Keratinocyte (primary cell): Measurements from ENCODE around the gene RANBP2. TPM values are rescaled to one million over a fixed set of nuclear protein-coding genes. Genes with fewer than 3 reads are reported as not detected.
"Not testable (repeated sequence)": the region's sequence is repeated elsewhere in the genome, so short reads cannot be mapped to it uniquely, and the experiment has no call there.

Source experiments
- DNase-seq: peaks from one replicate; pipeline ENCODE4 v3.0.0-alpha.2; 2011; ENCODE audit warnings: low read depth, missing footprints, low spot score
- FAIRE-seq: peaks from 2 replicates; lab custom pipeline; 2011; peaks lifted over from hg19 to GRCh38; lab: Jason Lieb, UNC
- H2AFZ ChIP-seq: 2 replicates; pipeline ENCODE4 v1.6.0; 2012; ENCODE audit warnings: low read length, control low read depth, inconsistent platforms; ENCODE audit not compliant: control insufficient read depth
- H3K27ac ChIP-seq: 2 replicates; pipeline ENCODE4 v1.5.1; 2011; ENCODE audit warnings: low read length; ENCODE audit not compliant: control insufficient read depth, insufficient read depth
- H3K27me3 ChIP-seq: 3 replicates; pipeline ENCODE4 v1.6.0; 2011; ENCODE audit warnings: low read length; ENCODE audit not compliant: control insufficient read depth, insufficient read depth; ENCODE audit errors: extremely low read depth
- H3K36me3 ChIP-seq, 2 experiments: 2 replicates in 1 of 2; 3 replicates in 1 of 2; pipeline ENCODE4 v1.5.1; 2011; ENCODE audit warnings: low read length in 2 of 2, mild to moderate bottlenecking in 1 of 2; ENCODE audit not compliant: control insufficient read depth in 2 of 2, insufficient read depth in 2 of 2; ENCODE audit errors: extremely low read depth in 1 of 2
- H3K4me1 ChIP-seq: 3 replicates; pipeline ENCODE4 v1.5.1; 2011; ENCODE audit warnings: low read length; ENCODE audit not compliant: control insufficient read depth, insufficient read depth; ENCODE audit errors: extremely low read depth
- H3K4me2 ChIP-seq: 3 replicates; pipeline ENCODE4 v1.6.0; 2011; ENCODE audit warnings: low read depth, low read length; ENCODE audit not compliant: control insufficient read depth, insufficient read depth; ENCODE audit errors: extremely low read depth
- H3K4me3 ChIP-seq, 3 experiments: fragments of 200-600 bp in 1 of 3; sonication (generic) in 1 of 3; 2 replicates in 2 of 3; 3 replicates in 1 of 3; pipeline ENCODE4 v1.5.1; 2011 to 2016; ENCODE audit warnings: low read length in 3 of 3, mild to moderate bottlenecking in 3 of 3, control low read depth in 2 of 3, inconsistent platforms in 1 of 3, low read depth in 1 of 3, mixed read lengths in 1 of 3, mixed run types in 1 of 3, moderate library complexity in 1 of 3; ENCODE audit not compliant: control insufficient read depth in 2 of 3, insufficient read depth in 2 of 3; ENCODE audit errors: extremely low read depth in 1 of 3
- H3K79me2 ChIP-seq: 2 replicates; pipeline ENCODE4 v1.6.0; 2012; ENCODE audit warnings: low read length; ENCODE audit not compliant: control insufficient read depth, insufficient read depth
- H3K9ac ChIP-seq: 3 replicates; pipeline ENCODE4 v1.6.0; 2011; ENCODE audit warnings: low read length; ENCODE audit not compliant: control insufficient read depth, insufficient read depth; ENCODE audit errors: extremely low read depth
- H3K9me1 ChIP-seq: 3 replicates; pipeline ENCODE4 v1.6.0; 2011; ENCODE audit warnings: low read length; ENCODE audit not compliant: control insufficient read depth, insufficient read depth; ENCODE audit errors: extremely low read depth
- H3K9me3 ChIP-seq: 2 replicates; pipeline ENCODE4 v1.5.1; 2012; ENCODE audit warnings: low read depth, low read length; ENCODE audit not compliant: control insufficient read depth
- H4K20me1 ChIP-seq: 3 replicates; pipeline ENCODE4 v1.6.0; 2011; ENCODE audit warnings: low read length; ENCODE audit not compliant: control insufficient read depth, insufficient read depth; ENCODE audit errors: extremely low read depth
- EZH2 ChIP-seq: IDR thresholded peaks from one replicate; pipeline ENCODE4 v1.6.1; 2012; ENCODE audit warnings: inconsistent platforms, mild to moderate bottlenecking, low read length, moderate library complexity
- dilution Hi-C: fragments of 300-500 bp; cut with MboI; formaldehyde crosslinking; loops from one replicate; pipeline ENCODE4 v1.7.0; 2020; ENCODE audit warnings: low sequenced_read_pairs; ENCODE audit not compliant: extremely low pct_ligation_motif_present
- polyA minus RNA-seq, 3 experiments: library from RNA; depleted of rRNA, polyadenylated mRNA; stranded (reverse); fragments of >200 nt; gene quantifications; 1 replicate in 1 of 3; 2 replicates in 1 of 3; 3 replicates in 1 of 3; pipeline ENCODE4 v1.2.3, GENCODE V29; 2011
- polyA plus RNA-seq, 5 experiments: library from polyadenylated mRNA; depleted of rRNA in 3 of 5; stranded (reverse) in 3 of 5; stranded (forward) in 1 of 5; unstranded in 1 of 5; fragments of >200 nt; gene quantifications; 1 replicate in 1 of 5; 2 replicates in 3 of 5; 3 replicates in 1 of 5; pipeline versions ENCODE4 v1.2.1 to v1.2.3, GENCODE V29; 2011 to 2012; ENCODE audit warnings: missing spikeins in 2 of 5, low read depth in 1 of 5, low replicate concordance in 1 of 5
- TF ChIP-seq, protein P1 (sequence below), 3 experiments: IDR thresholded peaks in 1 of 3; conservative IDR thresholded peaks in 1 of 3; optimal IDR thresholded peaks in 1 of 3; 2 replicates in 2 of 3; 3 replicates in 1 of 3; pipeline versions ENCODE3 to v1.5.1; 2011; ENCODE audit warnings: low read length in 3 of 3, mild to moderate bottlenecking in 3 of 3, moderate library complexity in 2 of 3, control low read depth in 1 of 3, inconsistent platforms in 1 of 3; ENCODE audit not compliant: insufficient read depth in 2 of 3; ENCODE audit errors: extremely low read depth in 1 of 3

The RANBP2 gene
- 15.8 to 27.4 TPM (median 18.4 TPM) in 3 replicates for polyA plus RNA-seq
- 41.1 TPM for polyA plus RNA-seq (2011; ENCODE audit: low read depth)
- 6.6 and 13.2 TPM in 2 replicates for polyA plus RNA-seq (2011; cell fraction: cytosol; rRNA removed)
- 34.1 and 53.2 TPM in 2 replicates for polyA plus RNA-seq (2011; cell fraction: nucleus; rRNA removed)
- polyA plus RNA-seq (2012; ENCODE audit: low replicate concordance), result 20.7 and 30.1 TPM in 2 replicates
- 8.7 to 77.0 TPM (median 34.4 TPM) in 3 replicates for polyA minus RNA-seq
- polyA minus RNA-seq (2011; cell fraction: cytosol; rRNA and poly(A)+ RNA removed), result 19.6 TPM
- polyA minus RNA-seq (2011; cell fraction: nucleus; rRNA and poly(A)+ RNA removed), result 67.2 and 137 TPM in 2 replicates

DNA sequence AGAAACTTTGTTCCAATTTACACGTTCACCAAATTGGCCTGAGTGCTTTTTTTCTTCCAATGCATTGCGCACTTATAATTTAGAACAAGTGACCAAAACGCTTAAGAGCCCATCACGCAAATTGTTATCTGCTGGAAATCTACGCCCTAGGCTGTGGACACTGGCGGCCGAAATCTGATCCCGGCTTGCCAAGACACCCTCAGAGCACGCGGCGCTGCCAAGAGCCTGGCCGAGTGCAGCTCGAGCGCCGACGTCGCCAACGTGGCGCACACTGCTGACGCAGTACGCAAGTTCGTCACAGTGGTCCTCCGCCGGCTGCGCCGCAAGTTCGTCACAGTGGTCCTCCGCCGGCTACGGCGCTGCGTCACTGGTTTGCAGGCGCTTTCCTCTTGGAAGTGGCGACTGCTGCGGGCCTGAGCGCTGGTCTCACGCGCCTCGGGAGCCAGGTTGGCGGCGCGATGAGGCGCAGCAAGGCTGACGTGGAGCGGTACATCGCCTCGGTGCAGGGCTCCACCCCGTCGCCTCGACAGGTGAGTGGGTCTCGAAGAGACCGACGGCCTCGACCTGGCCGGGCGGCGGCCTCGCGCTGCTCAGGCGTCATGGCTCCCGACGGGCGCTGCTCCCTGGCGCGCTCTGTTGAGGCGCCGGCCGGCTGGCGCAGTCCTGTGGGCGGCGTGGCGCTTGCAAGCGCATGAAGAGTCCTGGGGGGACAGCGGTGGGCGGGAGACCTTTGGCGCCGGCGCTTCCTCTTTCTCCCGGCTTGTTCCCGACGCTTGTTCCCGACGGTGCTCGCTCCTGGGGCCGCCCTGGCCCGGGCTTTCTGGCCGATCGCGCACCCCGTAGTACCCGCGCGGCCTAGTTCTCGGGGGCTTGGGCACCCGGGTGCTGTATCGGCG, at the start of gene RANBP2:
Gene RANBP2, plus strand, starts transcription at position 334 of the 896 bp plus-strand sequence. Its CDS starts 125 bp downstream, at position 459.
- H3K79me2 ChIP-seq, result peaks cover 29% of the 10 kb centered on the region
- H3K4me2 ChIP-seq, result peak within 1 kb of the TSS; percentile 88
- FAIRE-seq, result no peak

DNA sequence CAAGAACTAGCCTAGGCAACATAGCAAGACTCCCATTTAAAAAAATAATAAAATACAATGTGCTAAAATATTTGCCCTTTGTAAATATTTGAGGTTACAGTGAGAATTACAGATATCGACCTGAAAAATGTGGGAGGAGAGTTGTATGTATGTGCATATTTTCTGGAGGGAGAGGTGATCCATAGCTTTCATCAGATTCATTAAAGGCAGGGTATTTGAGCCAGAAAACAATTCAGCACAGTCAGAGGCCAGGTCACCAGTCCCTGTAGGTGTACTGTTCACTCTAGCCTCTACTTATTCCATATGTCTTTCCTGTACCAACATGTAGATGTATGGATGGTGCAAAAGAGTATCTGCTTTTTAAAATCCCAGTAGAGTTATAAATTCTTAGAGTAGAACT, 49.0 kb upstream of the RANBP2 start:
- FAIRE-seq, H4K20me1 ChIP-seq, H3K79me2 ChIP-seq, H3K9me1 ChIP-seq, H3K4me3 ChIP-seq, H3K36me3 ChIP-seq, DNase-seq, H3K27ac ChIP-seq, H3K9ac ChIP-seq, H3K27me3 ChIP-seq, H3K4me1 ChIP-seq, H3K9me3 ChIP-seq, H3K4me2 ChIP-seq, H2AFZ ChIP-seq, dilution Hi-C loops: not testable (repeated sequence)

More for the DNA sequence above, at the start of gene RANBP2:
- peak within 1 kb of the TSS; percentile 50 to 75 (median 58) for H3K4me3 ChIP-seq
- DNase-seq, result peak; percentile 71
- H3K36me3 ChIP-seq, result no peaks in the 10 kb centered on the region
- peaks cover 3% of the 10 kb centered on the region for H3K4me1 ChIP-seq
- H2AFZ ChIP-seq, result peak within 1 kb of the TSS; percentile 83
- dilution Hi-C loops, result no loop called here
- H3K27ac ChIP-seq, result peak within 1 kb of the TSS; percentile 90
- no peaks in the 10 kb centered on the region for H3K9me3 ChIP-seq
- H4K20me1 ChIP-seq, result no peaks in the 10 kb centered on the region
- peak within 1 kb of the TSS; percentile 83 for H3K9ac ChIP-seq
- H3K9me1 ChIP-seq, result no peaks in the 10 kb centered on the region
- no peaks in the 10 kb centered on the region for H3K27me3 ChIP-seq
- no peak for TF ChIP-seq EZH2
- TF ChIP-seq, protein P1, sequence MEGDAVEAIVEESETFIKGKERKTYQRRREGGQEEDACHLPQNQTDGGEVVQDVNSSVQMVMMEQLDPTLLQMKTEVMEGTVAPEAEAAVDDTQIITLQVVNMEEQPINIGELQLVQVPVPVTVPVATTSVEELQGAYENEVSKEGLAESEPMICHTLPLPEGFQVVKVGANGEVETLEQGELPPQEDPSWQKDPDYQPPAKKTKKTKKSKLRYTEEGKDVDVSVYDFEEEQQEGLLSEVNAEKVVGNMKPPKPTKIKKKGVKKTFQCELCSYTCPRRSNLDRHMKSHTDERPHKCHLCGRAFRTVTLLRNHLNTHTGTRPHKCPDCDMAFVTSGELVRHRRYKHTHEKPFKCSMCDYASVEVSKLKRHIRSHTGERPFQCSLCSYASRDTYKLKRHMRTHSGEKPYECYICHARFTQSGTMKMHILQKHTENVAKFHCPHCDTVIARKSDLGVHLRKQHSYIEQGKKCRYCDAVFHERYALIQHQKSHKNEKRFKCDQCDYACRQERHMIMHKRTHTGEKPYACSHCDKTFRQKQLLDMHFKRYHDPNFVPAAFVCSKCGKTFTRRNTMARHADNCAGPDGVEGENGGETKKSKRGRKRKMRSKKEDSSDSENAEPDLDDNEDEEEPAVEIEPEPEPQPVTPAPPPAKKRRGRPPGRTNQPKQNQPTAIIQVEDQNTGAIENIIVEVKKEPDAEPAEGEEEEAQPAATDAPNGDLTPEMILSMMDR (optimal IDR thresholded peaks at IDR 0.05 in 1 of 3, IDR thresholded peaks at IDR 0.05 in 1 of 3, conservative IDR thresholded peaks at IDR 0.05 in 1 of 3; ENCODE audit: extremely low read depth in 1 of 3, insufficient read depth in 2 of 3, low read length in 3 of 3), result no peak

DNA sequence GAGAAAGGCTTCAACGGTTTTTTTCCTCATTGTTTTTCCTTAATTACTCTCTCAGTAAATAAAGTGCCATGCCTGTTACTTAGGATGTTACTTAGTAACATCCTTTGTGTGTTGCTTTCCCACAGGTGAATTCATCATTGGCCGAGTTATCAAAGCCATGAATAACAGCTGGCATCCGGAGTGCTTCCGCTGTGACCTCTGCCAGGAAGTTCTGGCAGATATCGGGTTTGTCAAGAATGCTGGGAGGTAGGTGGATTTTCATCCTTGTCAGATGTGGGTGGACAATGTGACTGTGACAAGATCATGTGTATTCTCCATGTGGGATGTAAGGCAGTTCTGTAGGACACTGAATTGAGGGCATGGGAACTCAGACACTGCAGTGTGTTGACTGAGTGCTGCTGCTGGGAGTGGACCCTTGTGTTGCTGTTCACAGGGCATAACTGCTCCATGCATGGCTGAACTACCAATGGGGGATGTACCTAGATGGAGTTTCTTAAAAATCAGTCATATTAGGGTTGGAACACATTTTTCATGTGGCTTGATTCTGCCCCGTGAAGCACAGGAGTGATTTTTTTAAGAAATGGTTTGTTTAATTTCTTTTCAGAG, 47.0 kb upstream of the RANBP2 start:
- H3K9me3 ChIP-seq, H3K36me3 ChIP-seq, H3K4me1 ChIP-seq, H3K79me2 ChIP-seq, FAIRE-seq, H4K20me1 ChIP-seq, H3K9me1 ChIP-seq, dilution Hi-C loops, H3K4me2 ChIP-seq, H3K4me3 ChIP-seq, H3K9ac ChIP-seq, H3K27me3 ChIP-seq, DNase-seq, H3K27ac ChIP-seq, H2AFZ ChIP-seq: not testable (repeated sequence)

DNA sequence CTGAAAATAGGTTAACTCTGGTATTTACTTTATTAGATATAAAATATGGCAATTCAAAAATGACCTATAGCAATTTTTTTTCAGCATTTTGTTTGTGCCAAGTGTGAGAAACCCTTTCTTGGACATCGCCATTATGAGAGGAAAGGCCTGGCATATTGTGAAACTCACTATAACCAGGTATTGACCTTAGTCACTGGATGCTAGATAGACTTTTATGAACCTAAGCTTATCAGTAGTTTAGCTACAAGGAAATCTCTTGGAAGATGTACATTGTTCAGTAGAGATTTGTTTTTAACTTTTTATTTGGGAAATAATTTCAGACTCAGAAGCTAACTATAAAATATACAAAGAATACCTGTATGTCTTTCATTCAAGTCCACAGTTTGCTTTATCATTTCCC, 42.8 kb upstream of the RANBP2 start:
- dilution Hi-C loops, H4K20me1 ChIP-seq: not testable (repeated sequence)

More for the DNA sequence above, 42.8 kb upstream of the RANBP2 start:
- H3K4me1 ChIP-seq, H3K4me2 ChIP-seq, FAIRE-seq, H3K27me3 ChIP-seq, H3K4me3 ChIP-seq, H3K9me3 ChIP-seq, H3K36me3 ChIP-seq, H3K79me2 ChIP-seq, H2AFZ ChIP-seq, H3K27ac ChIP-seq, H3K9me1 ChIP-seq, DNase-seq, H3K9ac ChIP-seq: not testable (repeated sequence)
